KBM-7 (cell line): ENCODE measurements around the gene SPPL2C.
"Not testable (repeated sequence)": the region's sequence is repeated elsewhere in the genome, so short reads cannot be mapped to it uniquely, and the experiment has no call there.

Experiments used
- DNase-seq: peaks from one replicate; pipeline ENCODE4 v3.0.0-alpha.2; 2015
- in situ Hi-C: fragments of 300-500 bp; cut with MboI; formaldehyde crosslinking; loops from 2 replicates; pipeline ENCODE4 v1.14.3; 2020; ENCODE audit warnings: low sequenced_read_pairs, low pct_unique_long_range_greater_than_20kb, mixed read lengths

SPPL2C gene

DNA sequence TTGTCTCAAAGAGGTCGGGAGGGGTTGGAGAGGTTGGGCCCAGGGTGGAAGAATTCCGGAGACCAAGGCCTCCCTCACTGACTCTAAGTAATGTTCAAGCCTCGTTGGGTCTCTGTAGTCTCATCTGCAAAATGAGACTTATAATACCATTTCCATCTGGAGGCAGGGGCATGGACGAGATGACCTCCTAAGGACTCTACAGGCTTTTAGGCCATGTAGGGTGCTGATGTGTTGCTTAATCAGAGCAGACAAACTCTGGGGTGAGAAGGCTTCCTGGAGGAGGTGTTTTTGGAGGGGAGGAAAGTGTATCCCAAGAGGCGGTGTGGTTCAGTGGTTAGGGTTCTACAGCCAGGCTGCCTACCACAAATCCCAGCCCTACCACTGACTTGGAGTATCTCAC lies 3.1 kb downstream of the SPPL2C start:
- DNase-seq = no peak
- in situ Hi-C loops = no loop called here

DNA sequence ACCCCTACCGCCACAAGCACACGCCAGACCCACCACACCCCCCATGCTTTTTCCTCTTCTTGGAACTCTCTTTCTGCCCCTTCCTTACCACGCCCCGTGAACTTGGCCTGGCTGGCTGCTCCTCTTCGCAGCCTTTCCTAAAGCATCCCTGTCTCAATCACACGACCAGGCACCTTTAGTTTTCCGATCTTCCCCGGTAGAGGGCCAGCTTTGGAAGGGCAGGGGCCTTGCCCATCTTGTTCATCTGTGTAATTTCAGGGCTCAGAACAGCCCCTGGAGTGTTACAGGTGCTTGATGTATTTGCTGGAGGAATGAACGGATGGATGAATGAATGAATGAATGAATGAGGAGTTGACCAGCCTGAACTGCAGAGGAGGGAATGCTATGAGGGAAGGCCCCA lies 3.7 kb downstream of the SPPL2C start:
- in situ Hi-C loops = no loop called here
- DNase-seq = no peak

DNA sequence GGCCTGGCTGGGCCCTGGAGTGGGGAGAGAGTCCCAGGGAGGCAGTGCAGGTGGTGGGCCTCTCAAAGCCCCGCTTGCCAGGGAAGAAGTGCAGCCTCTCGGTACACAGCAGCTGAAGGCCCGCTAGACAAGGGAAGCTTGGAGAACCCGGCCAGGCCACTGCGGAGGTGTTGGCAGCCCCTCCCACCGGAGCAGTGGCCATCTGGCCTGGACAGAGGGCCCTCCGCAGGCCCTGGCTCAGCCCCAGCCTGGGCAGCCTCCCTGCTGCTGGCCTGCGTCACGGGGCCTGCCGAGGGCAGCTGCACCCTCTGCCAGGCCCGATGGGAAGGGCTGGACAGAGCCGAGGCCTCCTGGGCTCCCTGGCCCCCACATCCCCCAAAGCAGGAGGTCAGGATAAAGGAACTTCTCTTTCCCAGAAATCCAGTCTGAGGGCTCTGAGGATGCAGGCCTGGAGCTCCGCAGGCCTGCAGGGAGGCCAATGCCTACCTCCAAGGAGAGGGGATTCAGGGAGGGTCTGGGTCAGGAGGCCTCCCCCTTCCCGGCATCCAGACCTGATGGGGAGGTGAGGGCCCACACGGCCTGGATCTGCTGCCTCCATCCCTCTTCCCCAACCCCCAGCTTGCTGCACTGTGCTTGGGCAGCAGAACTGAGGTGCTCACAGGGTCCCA lies 4.3 kb downstream of the SPPL2C start:
- in situ Hi-C loops = no loop called here
- no peak for DNase-seq

DNA sequence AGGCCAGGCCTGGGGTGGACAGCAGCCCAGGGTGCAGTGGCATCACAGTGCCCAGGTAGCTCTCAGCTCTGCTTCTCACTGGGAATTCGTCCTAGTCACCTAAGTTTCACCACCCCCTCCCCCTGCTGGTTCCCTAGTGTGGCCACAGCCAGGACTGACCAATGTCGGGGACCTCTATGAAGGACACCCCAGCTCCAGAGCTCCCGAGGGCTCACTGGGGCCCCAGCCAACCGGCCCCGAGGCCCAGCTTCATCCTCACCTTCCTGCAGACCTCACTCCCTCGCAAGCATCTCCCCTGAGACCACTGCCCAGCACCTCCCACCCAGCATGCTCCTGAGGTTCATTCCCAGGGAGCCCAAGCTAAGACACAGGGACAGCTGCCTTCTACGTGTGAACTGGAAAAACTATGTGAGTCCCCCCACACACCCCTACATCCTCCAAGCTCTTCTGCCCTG lies 4.9 kb downstream of the SPPL2C start:
- in situ Hi-C loops = no loop called here

DNA sequence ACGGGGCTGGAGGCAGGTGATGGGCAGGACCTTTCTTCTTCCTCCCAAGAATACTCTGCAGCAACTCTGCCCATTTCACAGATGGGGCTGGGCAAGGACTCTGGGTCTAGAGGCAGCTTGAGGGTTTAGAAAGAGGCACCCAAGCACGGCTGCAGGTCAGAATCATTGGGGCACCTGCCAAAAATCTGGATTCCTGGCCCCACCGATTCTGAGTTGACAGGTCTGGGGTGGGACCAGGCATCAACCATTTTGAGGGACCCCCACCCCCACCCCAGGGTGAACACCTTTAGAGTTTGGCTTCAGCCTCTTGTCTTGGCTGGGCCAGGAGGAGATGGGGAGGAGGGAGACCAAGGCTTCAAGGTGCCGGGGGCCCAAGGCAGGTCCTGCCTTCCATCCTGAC lies 5.3 kb downstream of the SPPL2C start:
- in situ Hi-C loops = no loop called here

More for the DNA sequence above, 4.9 kb downstream of the SPPL2C start:
- DNase-seq = no peak

DNA sequence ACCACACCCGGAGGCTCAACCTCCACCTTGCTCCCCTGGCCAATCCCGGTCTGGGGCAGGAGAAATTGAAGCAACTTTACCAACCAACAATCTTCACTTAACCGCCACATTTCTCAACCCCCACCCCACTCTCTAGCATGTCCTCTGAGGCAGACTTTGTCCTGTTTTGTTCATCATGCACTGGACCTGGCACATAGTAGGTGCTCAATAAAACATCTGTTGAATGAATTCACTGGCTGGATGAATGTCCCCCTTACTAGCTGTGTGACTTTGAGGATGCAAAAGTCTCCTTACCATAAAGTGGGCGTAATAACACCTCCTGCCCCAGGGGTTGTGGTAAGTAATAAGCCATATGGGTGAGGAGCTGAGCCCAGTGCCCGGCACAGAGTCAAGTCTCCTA lies 5.8 kb downstream of the SPPL2C start:
- no peak for DNase-seq
- in situ Hi-C loops = no loop called here

More for the DNA sequence above, 5.3 kb downstream of the SPPL2C start:
- DNase-seq = no peak

DNA sequence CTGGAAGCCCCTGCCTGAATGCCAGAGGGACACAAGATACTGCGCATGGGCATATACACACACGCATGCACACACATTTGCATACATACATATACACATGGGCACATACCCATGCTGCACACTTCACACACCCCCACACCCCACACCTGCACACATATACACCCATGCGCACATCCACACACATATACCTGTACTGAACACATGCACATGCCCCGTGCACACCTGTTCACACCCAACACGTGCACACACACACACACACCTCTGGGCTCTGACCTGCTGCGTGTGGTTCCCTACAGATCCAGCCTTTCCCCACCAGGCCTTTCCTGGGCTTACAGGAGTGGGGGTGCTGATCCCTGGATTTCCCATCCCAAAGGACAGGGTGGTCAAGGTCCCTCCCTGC lies 6.3 kb downstream of the SPPL2C start:
- in situ Hi-C loops = no loop called here
- DNase-seq = no peak

DNA sequence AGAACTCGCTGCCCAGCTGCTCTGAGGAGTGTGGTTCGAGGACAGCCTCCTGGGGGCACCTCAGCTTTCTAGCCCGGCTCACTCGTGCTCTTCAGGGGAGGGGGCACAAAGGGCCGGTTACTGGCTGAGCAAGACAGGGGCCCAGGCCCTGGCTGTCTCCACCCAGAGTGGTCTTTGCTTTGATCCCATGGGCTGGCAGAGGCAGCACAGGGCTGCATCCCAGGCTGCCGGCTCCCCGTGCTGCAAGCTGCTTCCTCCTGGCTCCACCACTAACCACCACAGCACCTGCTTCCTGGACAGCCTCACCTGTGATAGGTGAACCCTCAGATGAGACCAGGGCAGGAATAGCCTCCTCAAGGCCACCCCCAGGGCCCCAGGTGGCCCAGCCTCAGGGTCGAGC lies 6.8 kb downstream of the SPPL2C start:
- no peak for DNase-seq
- in situ Hi-C loops = no loop called here

DNA sequence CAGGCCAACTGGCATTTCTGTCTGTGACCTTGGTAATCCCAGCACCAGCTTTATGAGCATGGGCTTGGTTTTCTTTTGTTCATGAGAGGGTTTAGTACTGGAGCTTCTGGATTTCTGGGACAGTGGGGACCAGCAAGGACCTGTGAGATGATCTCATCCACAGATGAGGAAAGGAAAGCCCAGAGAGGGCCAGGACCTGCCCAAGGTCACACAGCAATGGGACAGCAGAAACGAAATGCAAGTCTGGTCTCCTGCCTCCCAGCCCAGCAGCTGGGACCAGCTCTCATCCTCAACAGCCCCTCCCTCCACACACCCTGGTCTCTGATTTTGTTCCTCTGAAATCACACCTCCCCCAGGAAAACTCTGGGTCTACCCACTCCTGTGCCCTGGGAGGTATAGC lies 7.2 kb downstream of the SPPL2C start:
- in situ Hi-C loops = no loop called here
- DNase-seq = no peak

DNA sequence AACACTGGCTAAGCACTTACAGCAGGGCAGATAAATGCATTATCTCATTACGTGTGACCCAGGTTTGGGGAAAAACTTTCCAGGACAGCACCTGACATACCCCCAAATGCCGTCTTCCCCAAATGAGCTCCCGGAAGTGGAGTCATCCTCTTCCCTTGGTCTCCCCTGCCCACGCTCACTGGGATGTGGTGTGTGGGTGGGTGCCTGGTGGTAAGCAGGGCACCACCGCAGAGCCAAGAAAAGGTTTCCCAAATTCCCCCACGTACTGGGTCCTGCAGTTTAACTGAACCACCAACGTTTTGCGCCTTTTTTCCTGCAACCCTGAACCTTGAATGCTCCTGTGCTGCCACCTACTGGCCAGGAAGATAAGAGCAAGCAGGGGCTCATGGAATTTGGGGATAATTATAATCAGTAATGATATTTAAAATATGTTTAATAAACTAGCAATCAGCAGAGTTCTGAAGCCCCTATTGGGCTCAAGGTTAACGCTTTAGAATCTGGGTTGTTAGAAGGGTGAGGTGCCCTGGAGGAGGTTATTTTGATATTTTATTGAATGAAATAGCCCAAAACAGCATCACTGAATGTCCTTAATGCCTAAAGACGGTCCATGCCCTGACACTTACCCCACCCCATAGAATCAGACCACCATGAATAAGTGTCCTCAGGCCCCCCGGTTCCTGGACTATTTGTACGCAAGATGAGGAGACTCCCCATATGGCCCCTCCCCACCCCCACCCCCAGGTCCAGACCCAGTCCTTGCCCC lies 8.0 kb downstream of the SPPL2C start:
- DNase-seq = peak; percentile 60
- in situ Hi-C loops = no loop called here

DNA sequence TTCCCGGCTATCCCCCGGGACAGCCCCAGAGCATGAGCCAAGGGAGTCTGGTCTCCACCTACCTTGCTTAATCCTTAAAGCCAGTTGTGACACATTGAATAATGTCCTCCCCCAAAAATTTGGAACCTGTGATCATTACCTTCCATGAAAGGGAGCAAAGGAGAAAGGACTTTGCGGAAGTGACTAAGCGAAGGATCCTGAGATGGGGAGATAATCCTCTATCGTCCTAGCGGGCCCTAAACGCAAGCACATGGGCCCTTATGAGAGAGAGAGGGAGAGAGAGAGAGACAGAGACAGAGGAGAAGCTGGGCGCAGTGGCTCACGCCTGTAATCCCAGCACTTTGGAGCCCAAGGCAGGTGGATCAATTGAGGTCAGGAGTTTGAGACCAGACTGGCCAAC lies 9.5 kb downstream of the SPPL2C start:
- in situ Hi-C loops = no loop called here
- DNase-seq = no peak

DNA sequence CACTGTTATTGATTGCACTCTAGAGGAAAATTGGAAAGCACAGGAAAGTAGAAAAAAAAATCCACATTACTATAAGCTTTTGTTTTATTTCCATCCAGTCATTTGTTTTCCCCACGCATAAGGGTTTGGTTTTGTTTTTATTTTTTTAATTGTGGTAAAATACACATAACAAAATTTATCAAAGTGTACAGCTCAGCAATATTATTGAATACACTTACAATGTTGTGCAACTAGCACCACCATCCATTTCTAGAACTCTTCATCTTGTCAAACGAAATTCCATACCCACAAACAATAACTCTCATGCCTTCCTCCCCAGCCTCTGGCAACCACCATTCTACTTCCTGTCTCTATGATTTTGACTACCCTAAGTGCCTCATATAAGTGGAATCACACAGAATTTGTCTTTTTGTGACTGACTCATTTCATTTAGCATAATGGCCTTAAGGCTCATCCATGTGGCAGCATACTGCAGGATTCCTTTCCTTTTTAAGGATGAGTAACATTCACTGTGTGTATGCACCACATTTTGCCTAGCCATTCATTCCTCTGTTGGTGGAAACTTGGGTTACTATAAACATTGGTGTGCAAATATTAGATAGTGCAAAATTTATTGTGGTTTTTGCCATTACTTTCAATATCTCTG lies 11.1 kb downstream of the SPPL2C start:
- DNase-seq = no peak
- in situ Hi-C loops = no loop called here

DNA sequence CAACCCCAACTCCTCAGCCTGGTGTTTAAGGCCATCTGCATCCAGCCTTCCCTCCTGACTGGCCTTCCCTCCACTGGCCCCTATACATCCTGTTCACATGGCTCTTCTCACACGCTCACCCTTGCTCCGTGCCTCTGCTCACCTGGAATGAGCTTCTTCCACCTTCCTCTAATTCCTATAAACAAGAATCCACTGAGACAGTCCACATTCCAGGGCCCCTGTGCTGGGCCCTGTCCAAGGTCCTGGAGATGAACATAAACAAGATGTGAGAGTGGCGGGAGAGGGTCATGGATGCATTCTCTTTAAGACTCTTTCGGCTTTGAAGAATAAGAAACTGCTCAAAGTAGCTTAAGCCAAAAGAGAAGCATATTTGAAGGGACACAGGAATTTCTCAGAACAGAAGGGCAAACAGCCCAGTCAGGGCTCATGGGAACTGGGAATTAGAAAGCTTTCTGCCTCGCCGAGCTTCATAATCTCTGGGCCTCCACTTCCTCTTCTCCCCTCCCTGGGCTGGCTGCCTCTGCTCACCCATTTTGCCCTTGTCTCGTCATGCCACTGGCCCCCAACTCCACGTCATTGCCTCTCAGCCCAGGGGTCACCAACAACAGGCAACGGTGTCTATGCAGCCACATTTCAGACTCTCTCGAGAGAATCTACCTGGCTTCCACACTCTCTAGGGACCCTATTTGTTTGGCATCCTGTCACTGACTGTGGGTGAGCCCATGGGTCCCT lies 13.5 kb downstream of the SPPL2C start:
- DNase-seq = peak; percentile 47

DNA sequence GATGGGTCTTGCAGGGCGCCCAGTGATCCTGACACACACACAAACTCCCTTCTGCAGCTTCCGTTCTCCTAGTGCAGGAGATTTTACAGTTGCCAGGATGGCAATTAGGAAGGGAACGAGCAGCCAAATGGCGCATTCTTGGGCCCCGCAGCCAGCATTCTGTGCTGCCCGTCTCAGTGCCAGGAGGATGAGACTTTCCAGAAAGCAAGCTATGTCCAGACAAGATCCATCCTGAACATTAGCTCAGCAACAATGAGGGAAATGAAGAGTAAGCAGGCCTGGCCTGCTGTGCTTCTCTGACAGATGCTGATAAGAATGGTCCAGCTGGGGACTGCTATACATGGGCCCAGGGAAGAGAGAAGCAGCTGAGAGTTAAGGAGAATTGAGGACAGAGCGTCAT lies 16.5 kb downstream of the SPPL2C start:
- in situ Hi-C loops = no loop called here
- DNase-seq = no peak

More for the DNA sequence above, 13.5 kb downstream of the SPPL2C start:
- in situ Hi-C loops = no loop called here

DNA sequence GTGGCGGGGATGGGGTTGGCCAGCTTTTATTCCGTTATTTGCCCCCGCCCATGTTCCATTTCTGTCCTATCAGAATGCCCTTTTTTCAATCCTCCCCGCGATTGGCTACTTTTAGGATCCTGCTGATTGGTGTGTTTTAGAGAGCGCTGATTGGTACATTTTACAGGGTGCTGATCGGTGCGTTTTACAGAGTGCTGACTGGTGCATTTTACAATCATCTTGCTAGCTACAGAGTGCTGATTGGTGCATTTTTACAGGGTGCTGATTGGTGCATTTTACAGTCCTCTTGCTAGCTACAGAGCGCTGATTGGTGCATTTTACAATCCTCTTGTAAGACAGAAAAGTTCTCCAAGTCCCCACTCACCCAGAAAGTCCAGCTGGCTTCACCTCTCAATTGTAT lies 17.4 kb downstream of the SPPL2C start:
- DNase-seq, in situ Hi-C loops: not testable (repeated sequence)

DNA sequence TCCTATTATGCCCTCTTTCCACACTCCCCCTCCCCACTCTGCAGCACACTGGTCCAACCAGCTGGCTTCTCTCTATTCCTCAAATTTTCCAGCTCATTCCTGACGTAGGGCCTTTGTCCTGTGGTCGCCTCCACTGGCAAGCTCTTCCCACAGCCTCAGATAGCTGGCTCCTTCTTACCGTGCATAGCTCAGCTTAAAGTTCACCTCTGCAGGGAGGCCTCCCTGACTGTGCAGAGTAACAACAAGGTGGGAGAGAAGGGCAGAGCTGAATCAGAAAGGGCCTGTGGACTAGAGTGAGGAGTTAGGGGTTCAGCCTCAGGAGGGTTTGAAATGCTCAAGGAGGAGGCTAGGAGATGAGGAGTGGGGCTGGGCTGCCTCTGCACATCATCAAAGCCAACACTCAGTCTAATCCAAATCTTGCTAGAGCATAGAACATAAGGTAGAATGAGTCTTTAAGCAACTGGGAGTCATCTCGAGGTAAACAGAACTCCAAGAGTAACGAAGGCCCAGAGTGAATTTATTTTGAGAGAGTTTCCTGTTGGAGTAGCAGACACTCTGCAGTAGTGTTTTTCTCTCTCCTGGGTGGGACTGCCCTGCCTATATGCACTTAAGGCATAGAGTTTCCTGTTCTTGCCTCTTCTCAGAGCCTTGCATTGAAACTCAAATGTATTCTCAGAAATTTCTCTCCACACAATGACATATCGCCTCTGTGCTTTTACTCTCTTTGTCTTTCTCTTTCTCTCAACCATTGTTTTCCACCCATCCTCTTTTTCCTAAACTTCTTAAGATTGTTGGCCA lies 19.4 kb downstream of the SPPL2C start:
- in situ Hi-C loops = no loop called here
- no peak for DNase-seq

DNA sequence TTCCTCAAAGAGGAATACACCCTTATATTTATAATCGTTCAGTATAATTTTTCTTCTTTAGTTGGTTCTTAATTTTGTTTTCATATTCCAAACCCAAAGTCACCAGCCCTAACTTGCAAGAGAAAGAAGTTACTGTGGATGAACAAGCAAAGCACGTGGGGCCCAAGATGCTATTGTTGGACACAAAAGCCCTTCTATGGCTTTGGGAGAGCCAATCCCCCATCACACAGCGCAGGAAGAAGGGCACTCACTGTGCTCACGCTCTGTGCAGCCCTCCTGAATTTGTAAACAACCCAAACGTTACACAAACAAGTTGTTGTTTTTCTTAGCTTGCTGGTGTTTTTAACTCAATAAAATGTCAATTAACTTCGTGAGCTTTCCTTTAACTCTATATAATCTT lies 22.5 kb downstream of the SPPL2C start:
- DNase-seq = no peak
- in situ Hi-C loops = no loop called here

DNA sequence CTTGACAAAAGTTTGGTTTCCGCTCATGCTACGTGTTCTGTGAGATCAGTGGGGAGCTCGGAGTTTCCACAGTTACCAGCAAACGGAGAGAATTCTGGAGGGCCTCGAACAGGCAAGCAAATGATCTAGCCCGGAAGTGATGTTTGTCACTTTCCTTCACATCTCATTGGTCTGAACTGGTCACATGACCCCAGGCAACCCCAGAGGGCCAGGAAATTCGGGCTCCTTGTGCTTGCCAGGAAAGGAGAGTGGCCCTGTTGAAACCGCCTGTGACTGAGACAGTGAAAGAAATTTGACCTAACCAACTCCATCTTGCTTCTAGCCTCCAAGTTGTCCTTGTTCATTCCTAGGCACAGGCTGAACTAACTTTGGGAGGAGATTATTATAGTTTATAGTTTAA lies 23.0 kb downstream of the SPPL2C start:
- in situ Hi-C loops = no loop called here
- DNase-seq = no peak

DNA sequence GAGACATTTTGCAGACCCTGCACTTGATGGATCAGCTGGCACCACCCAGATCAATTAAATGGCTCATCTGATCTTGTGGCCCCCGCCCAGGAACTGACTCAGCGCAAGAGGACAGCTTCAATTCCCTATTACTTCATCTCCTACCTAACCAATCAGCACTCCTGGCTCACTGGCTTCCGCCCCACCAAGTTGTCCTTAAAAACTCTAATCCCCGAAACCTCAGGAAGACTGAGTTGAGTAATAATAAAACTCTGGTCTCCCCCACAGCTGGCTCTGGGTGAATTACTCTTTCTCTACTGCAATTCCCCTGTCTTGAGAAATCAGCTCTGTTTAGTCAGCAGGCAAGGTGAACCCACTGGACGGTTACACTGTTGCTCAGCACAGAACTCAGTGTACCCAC lies 23.6 kb downstream of the SPPL2C start:
- DNase-seq = no peak
- in situ Hi-C loops = no loop called here
